ENCODE measurements around the gene KLF12. TPM values are rescaled to one million over a fixed set of nuclear protein-coding genes. Genes with fewer than 3 reads are reported as not detected.

KLF12 gene
- total RNA-seq = 14.7 and 16.2 TPM in 2 replicates

DNA sequence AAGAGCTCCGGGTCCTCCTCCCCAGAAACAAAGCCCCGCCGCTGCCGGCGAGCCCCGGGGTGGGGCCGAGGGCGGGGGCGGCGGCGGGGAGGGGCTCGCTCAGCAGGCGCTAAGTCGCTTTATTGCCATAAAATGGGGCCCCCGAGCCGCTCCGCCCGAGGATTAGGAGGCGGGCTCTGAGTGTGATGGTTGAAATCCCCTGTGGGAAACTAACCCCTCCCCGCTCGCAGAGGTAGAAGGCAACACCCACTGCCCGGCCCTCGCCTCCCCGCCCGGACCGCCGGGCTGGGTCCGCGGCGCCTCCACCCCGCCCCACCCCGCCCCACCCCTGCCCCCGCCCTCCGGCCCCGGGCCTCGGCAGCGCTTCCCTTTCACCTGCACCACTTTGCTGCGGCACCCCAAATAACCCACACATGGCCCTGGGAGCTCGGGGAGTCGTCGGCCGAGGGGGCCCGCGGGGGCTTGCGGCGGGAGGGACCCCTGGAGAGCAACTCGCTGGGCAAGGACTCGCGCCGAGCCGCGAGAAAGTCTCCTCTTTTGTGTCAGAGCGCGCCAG, at the start of gene KLF12:
Gene KLF12 (minus strand): TSS at position 184 of the 556 bp plus-strand sequence.

